ENCODE measurements around the gene AGRN. TPM values are rescaled to one million over a fixed set of nuclear protein-coding genes. Genes with fewer than 3 reads are reported as not detected.
"Not testable (repeated sequence)": the region's sequence is repeated elsewhere in the genome, so short reads cannot be mapped to it uniquely, and the experiment has no call there.

AGRN gene
- total RNA-seq, 1 donor from 2014 or later: 41.0 TPM

- ATAC-seq: no peak
These were observed 34.3 kb downstream of the AGRN start for GRCh38 chr1:1054099-1054700.

- no peak for ATAC-seq
These were observed 35.1 kb downstream of the AGRN start for GRCh38 chr1:1054971-1055370.

- no peak for ATAC-seq
These were observed 36.2 kb downstream of the AGRN start for GRCh38 chr1:1055841-1056736.

GRCh38 chr1:1057769-1058087 lies 37.8 kb downstream of the AGRN start:
- not testable (repeated sequence) for ATAC-seq

GRCh38 chr1:1058088-1058905 lies 38.4 kb downstream of the AGRN start:
- no peak for ATAC-seq

- ATAC-seq: peak; percentile 10
These were observed 39.1 kb downstream of the AGRN start for GRCh38 chr1:1058921-1059493.

GRCh38 chr1:1059494-1060280 lies 39.8 kb downstream of the AGRN start:
- peak; percentile 73 for ATAC-seq

GRCh38 chr1:1060281-1061000 lies 40.5 kb downstream of the AGRN start:
- no peak for ATAC-seq

GRCh38 chr1:1061682-1062345 lies 41.9 kb downstream of the AGRN start:
- ATAC-seq: no peak

- ATAC-seq: no peak
These were observed 42.6 kb downstream of the AGRN start for GRCh38 chr1:1062348-1063163.

GRCh38 chr1:1063261-1063944 lies 43.5 kb downstream of the AGRN start:
- ATAC-seq: no peak

GRCh38 chr1:1063945-1064831 lies 44.3 kb downstream of the AGRN start:
- peak; percentile 22 for ATAC-seq

- no peak for ATAC-seq
These were observed 45.5 kb downstream of the AGRN start for GRCh38 chr1:1065265-1065939.

GRCh38 chr1:1065940-1066304 lies 46.0 kb downstream of the AGRN start:
- not testable (repeated sequence) for ATAC-seq

- no peak for ATAC-seq
These were observed 46.7 kb downstream of the AGRN start for GRCh38 chr1:1066403-1067283.

- ATAC-seq: no peak
These were observed 47.5 kb downstream of the AGRN start for GRCh38 chr1:1067284-1067859.

Data from esophagus mucosa (tissue), 1 donor.